Stimulated activated CD8-positive, alpha-beta memory T cell treated with anti-CD3 and anti-CD28 coated beads, Interleukin-12 subunit alpha, Interleukin-12 subunit beta, amount 100 ng/mL, for 4 hours (primary cell): ENCODE measurements around the gene PITPNC1.
"Not testable (repeated sequence)": the region's sequence is repeated elsewhere in the genome, so short reads cannot be mapped to it uniquely, and the experiment has no call there.

Source experiments
- DNase-seq: peaks from one replicate; pipeline ENCODE4 v3.0.0-alpha.2; 2020; ENCODE audit warnings: low read depth

The PITPNC1 gene

GRCh38 chr17:67578679-67579405 lies 201.8 kb downstream of the PITPNC1 start:
- not testable (repeated sequence) for DNase-seq

GRCh38 chr17:67582673-67583081 lies 205.6 kb downstream of the PITPNC1 start:
- no peak for DNase-seq

DNA sequence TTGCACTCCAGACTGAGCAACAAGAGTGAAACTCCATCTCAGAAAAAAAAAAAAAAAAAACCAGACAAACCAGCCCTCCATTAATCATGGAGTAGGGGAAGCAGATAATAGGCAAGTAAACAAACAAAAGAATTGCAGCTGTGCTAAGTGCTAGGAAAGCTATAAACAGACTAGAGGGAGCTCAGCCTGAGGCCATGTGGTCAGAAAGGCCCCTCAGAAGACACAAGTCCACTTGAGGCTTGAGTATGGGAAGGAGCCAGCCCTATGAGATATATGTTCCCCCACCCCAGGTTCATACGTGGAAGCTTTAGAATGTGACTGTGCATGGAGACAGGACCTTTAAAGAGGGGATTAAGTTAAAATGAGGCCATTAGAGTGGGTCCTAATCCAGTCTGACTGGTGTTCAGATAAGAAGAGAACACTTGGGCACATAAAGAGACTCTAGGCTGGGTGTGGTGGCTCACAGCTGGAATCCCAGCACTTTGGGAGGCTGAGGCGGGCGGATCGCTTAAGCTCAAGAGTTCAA lies 208.1 kb downstream of the PITPNC1 start:
- DNase-seq, result no peak

- DNase-seq, result no peak
Measured at GRCh38 chr17:67588326-67588725, 211.2 kb downstream of the PITPNC1 start.

- DNase-seq, result no peak
Measured at GRCh38 chr17:67594115-67594880, 217.2 kb downstream of the PITPNC1 start.

- DNase-seq, result no peak
Measured at GRCh38 chr17:67600408-67600807, 223.3 kb downstream of the PITPNC1 start.

GRCh38 chr17:67601897-67602296 lies 224.8 kb downstream of the PITPNC1 start:
- DNase-seq, result no peak

DNA sequence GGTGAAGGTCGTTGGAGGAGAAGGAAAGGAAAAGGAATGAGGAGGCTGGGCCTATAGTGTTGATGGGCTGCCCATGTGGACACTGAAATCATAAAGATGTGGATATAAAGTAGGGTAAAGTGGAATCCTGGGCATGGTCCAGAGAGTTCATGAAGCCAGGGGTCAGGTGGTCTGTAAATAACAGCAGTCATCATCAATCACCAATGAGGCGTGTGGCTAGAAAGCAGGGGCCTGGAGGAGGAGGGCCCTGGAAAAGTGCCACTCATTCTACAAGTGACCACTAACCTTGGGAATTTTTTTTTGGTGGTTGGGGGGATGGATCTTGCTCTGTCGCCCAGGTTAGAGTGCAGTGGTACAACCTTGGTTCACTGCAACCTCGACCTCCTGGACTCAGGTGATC lies 225.4 kb downstream of the PITPNC1 start:
- DNase-seq, result no peak

GRCh38 chr17:67602974-67603373 lies 225.9 kb downstream of the PITPNC1 start:
- no peak for DNase-seq

GRCh38 chr17:67605256-67605912 lies 228.3 kb downstream of the PITPNC1 start:
- no peak for DNase-seq

- no peak for DNase-seq
Measured at GRCh38 chr17:67606471-67606870, 229.4 kb downstream of the PITPNC1 start.

DNA sequence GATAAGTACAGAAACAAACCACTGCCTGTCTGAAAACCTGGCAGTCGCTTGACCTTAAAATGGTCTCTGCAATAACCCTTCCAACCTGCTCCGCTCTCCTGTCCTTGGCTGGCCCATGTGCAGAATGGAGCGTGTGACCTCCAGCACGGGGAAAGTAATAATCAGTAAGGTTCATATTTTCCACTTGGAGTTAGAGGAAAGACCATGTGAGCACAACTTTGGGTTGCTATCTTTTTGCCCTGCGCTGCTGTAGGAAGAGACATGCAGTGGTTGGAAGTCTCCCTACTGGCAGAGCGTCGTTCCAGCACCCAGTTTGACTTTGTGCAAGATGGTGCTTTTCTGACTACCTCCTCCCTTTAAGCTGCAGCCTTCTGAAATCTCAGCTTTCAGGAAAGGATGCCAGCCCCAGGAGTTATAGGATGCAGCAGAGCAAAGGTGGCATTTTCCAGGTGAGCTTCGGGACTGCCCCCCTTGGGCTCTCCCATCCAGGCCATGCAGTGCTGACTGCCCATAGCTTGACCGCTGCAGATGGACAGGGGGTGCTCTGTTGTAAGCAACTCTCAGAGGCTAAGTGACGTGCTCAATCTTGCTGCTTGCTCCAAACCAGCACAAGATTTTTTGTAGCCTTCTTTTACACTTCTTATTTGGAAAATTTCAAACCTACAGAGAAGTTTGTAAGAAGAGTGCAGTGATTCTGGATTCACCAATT lies 230.0 kb downstream of the PITPNC1 start:
- no peak for DNase-seq

- DNase-seq, result no peak
Measured at GRCh38 chr17:67610061-67610460, 233.0 kb downstream of the PITPNC1 start.

DNA sequence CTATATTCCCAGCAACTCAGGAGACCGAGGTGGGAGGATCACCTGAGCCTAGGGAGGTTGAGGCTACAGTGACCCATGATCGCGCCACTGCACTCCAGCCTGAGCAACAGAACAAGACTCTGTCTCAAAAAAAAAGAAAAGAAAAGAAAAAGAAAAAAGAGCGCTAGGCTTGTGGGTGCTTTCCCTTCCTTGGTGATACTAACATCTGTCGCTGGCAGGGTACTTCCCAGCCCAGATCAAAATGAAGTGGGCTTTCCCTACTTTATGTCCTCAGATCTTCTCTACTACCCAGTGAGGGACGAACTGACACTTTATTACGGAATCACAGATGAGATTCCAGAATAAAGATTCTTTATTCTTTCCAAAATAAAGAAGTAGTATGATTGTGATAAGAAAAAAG lies 236.9 kb downstream of the PITPNC1 start:
- no peak for DNase-seq

DNA sequence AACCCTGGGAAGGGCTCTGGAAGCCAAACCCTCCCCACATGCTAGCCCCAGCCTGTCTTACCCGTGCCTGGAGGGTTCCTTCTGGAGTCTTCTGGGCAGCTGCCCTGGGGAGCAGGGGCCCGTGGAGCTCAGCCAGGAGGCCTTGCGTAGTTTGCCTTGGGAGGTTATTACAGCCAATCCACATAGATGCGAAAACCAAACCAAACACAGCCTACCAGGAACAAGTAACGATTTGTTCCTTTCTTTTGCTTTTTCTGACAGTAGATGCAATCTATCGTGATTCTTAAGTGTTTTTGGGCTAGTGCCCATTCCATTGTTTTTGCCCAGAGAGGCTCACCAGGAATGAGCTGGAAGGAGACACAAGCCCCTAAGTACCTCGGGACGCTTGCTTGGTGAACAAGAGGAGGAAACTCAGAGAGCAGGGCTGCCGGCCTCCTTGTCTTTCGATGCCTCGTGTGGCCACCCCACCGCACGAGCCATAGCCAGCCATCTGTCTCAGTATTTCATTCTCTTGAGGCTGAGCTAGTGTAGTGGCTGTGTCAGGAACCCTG lies 238.0 kb downstream of the PITPNC1 start:
- DNase-seq, result no peak

GRCh38 chr17:67615736-67616135 lies 238.7 kb downstream of the PITPNC1 start:
- no peak for DNase-seq

DNA sequence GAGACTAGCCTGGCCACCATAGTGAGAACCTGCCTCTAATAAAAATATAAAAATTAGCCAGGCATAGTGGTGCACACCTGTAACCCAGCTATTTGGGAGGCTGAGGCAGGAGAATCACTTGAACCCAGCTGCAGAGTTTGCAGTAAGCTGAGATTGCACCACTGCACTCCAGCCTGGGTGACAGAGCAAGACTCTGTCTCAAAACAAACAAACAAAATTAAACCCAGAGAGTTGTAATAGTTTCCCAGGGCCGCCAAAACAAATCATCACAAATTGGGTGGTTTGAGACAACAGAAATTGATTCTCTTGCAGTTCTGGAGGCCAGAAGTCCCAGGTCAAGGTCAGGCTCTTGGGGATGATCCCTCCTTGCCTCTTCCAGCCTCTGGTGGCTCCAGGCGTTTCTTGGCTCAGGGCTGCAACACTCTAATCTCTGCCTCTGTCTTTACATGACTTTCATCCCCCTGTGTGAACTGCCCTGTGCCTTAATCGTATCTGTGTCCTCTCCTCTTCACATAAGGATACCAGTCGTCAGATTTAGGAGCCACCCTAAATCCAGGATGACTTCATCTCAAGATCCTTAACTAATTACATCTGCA lies 240.3 kb downstream of the PITPNC1 start:
- no peak for DNase-seq

- no peak for DNase-seq
Measured at GRCh38 chr17:67619555-67619954, 242.5 kb downstream of the PITPNC1 start.

- DNase-seq, result no peak
Measured at GRCh38 chr17:67620088-67620487, 243.0 kb downstream of the PITPNC1 start.

GRCh38 chr17:67620636-67621035 lies 243.6 kb downstream of the PITPNC1 start:
- no peak for DNase-seq

- DNase-seq, result no peak
Measured at GRCh38 chr17:67623767-67624166, 246.7 kb downstream of the PITPNC1 start.
